Ascending aorta (tissue), 2 donors: ENCODE data around the gene C2CD3. TPM values are rescaled to one million over a fixed set of nuclear protein-coding genes. Genes with fewer than 3 reads are reported as not detected.

Source experiments
- DNase-seq, 2 donors: peaks; one replicate each; pipeline ENCODE4 v3.0.0-alpha.2; 2019; ENCODE audit warnings: low spot score in 2 of 2
- H3K27ac ChIP-seq, 2 donors: fragments of 200-600 bp; sonication (generic); one replicate each; pipeline ENCODE4 v1.5.1; 2016 to 2017; ENCODE audit warnings: mild to moderate bottlenecking in 1 of 2
- H3K27me3 ChIP-seq: fragments of 200-600 bp; sonication (generic); one replicate; pipeline ENCODE4 v1.5.1; 2017
- H3K36me3 ChIP-seq, 2 donors: fragments of 200-600 bp; sonication (generic); one replicate each; pipeline ENCODE4 v1.5.1; 2016
- H3K4me1 ChIP-seq, 2 donors: fragments of 200-600 bp; sonication (generic); one replicate each; pipeline ENCODE4 v1.5.1; 2016 to 2017; ENCODE audit warnings: mild to moderate bottlenecking in 1 of 2
- H3K4me3 ChIP-seq, 2 donors: fragments of 200-600 bp; sonication (generic); one replicate each; pipeline ENCODE4 v1.5.1; 2016 to 2017; ENCODE audit warnings: mild to moderate bottlenecking in 1 of 2
- H3K9me3 ChIP-seq, 2 donors: fragments of 200-600 bp; sonication (generic); one replicate each; pipeline ENCODE4 v1.5.1; 2016
- intact Hi-C: fragments of 100-400 bp; cut with DNase I; formaldehyde crosslinking; loops from one replicate; pipeline ENCODE4 v1.15.1; 2023
- total RNA-seq: library from RNA; depleted of rRNA; stranded (reverse); fragments of >200 nt; gene quantifications from one replicate; pipeline ENCODE4 v1.1.0, GENCODE V29; 2016
- TF ChIP-seq, protein P1 (sequence below), 3 experiments: fragments of 200-600 bp in 2 of 3; fragments of 450-650 bp in 1 of 3; sonication (generic) in 2 of 3; IDR thresholded peaks; one replicate each; pipeline ENCODE4 v1.5.1; 2016 to 2019; ENCODE audit warnings: antibody characterized with exemption in 3 of 3, mild to moderate bottlenecking in 1 of 3, moderate library complexity in 1 of 3

The C2CD3 gene
- total RNA-seq, 1 donor from 2014 or later: 11.4 TPM

DNA sequence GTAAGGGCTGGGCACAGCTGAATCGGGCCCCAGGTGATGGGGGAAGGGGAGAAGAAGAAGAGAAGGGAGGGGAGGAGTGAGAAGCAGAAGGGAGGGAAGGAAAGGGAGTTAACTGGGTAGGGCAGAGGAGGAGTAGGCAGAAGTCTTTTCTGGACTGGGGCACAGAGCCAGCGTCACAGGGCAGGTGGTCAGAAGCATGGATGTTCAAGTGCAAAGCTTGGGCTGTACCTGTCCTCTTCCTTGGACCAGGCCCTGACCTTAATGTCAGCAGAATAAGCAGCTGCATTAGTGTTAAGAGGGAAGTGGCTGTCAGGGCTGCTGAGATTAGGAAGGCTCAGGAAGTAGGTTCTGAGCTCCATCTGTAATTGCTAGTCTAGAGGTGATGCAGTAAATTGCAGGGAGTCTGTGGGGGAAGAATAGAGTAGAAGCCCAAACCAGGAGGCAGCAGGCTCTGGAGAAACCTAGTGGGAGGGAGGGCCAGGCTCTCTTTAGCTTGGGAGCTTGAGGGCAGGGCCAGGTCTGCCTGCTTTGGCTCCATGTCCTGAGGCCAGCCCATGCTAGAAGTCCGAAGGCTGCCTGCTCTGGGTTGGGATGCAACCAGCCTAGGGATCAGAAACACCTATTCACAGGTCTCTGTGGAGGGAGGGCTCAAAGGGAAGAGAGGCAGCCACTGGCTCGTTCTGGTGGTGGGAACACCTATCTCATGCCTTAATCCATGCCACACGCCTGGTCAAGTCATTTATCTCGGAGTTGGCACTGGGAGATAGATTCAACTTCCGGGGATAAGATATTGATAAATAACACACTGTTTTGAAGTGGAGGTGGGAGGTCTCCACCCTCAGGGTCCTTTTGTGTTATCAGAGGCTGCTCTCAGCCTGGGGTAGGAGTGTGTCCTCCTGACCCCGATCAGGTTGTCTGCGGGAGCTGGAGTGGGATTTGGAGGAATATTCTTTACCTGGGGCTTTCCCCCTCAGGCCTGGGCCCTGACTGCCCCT, 160.2 kb downstream of the C2CD3 start:
- peaks cover 5 to 6% of the 10 kb centered on the region in 2 donors for H3K36me3 ChIP-seq
- H3K27me3 ChIP-seq: no peaks in the 10 kb centered on the region
- H3K27ac ChIP-seq: no peak overlapping the region
- no peaks in the 10 kb centered on the region for H3K9me3 ChIP-seq
- no peak for DNase-seq
- no peaks in the 10 kb centered on the region for H3K4me1 ChIP-seq
- intact Hi-C loops: no loop called here
- TF ChIP-seq, protein P1, sequence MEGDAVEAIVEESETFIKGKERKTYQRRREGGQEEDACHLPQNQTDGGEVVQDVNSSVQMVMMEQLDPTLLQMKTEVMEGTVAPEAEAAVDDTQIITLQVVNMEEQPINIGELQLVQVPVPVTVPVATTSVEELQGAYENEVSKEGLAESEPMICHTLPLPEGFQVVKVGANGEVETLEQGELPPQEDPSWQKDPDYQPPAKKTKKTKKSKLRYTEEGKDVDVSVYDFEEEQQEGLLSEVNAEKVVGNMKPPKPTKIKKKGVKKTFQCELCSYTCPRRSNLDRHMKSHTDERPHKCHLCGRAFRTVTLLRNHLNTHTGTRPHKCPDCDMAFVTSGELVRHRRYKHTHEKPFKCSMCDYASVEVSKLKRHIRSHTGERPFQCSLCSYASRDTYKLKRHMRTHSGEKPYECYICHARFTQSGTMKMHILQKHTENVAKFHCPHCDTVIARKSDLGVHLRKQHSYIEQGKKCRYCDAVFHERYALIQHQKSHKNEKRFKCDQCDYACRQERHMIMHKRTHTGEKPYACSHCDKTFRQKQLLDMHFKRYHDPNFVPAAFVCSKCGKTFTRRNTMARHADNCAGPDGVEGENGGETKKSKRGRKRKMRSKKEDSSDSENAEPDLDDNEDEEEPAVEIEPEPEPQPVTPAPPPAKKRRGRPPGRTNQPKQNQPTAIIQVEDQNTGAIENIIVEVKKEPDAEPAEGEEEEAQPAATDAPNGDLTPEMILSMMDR (IDR thresholded peaks at IDR 0.05): no peak
- H3K4me3 ChIP-seq: no peak overlapping the region

DNA sequence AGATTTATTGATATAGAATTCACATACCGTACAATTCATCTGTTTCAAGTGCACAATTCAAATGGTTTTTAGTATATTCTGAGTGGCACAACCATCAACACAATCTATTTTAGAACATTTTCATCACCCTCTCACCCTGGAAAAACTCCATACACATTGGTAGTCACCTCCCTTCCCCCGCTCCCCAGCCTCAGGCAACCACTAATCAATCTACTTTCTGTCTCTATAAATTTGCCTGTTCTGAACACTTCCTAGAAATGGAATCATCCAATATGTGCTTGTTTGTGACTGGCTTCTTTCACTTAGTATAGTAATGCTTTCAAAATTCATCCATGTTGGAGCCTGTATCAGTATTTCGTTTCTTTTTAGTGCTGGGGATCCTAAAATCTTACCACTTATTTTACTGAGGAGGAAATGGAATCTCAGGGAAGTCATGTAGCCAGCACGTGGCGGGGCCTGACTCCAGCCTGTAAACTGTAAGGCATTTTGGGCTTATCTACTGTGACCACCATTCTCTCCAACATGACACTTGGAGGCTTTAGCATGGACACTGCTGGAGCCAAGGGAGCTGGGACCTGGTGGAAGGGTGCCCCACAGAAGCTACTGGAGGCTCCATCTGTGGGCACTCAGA, 161.0 kb downstream of the C2CD3 start:
- H3K9me3 ChIP-seq: no peaks in the 10 kb centered on the region
- H3K27me3 ChIP-seq: no peaks in the 10 kb centered on the region
- no peak overlapping the region for H3K27ac ChIP-seq
- no peaks in the 10 kb centered on the region for H3K4me1 ChIP-seq
- intact Hi-C loops: no loop called here
- H3K4me3 ChIP-seq: no peak overlapping the region
- DNase-seq: no peak
- H3K36me3 ChIP-seq: peaks cover 5 to 6% of the 10 kb centered on the region in 2 donors
- TF ChIP-seq, protein P1 (IDR thresholded peaks at IDR 0.05): no peak

DNA sequence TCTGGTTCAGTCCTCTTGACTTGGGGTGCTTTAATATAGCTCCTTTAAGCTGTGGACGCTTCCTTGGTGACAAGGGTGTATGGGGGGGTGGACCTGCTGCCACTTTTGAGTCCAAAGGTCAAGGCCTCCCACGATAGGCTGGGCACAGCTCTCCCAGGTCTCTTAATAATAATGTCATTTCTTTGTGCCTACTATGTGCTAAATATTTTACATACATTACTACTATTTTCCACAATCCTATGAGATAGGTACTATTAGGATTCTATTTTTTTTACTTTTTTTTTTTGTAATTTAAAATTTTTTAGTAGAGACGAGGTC, 161.6 kb downstream of the C2CD3 start:
- no peak overlapping the region for H3K4me3 ChIP-seq
- peaks cover 5 to 7% of the 10 kb centered on the region in 2 donors for H3K36me3 ChIP-seq
- intact Hi-C loops: no loop called here
- no peaks in the 10 kb centered on the region for H3K27me3 ChIP-seq
- TF ChIP-seq, protein P1 (IDR thresholded peaks at IDR 0.05): no peak
- H3K9me3 ChIP-seq: no peaks in the 10 kb centered on the region
- H3K4me1 ChIP-seq: no peaks in the 10 kb centered on the region
- no peak for DNase-seq
- H3K27ac ChIP-seq: no peak overlapping the region

DNA sequence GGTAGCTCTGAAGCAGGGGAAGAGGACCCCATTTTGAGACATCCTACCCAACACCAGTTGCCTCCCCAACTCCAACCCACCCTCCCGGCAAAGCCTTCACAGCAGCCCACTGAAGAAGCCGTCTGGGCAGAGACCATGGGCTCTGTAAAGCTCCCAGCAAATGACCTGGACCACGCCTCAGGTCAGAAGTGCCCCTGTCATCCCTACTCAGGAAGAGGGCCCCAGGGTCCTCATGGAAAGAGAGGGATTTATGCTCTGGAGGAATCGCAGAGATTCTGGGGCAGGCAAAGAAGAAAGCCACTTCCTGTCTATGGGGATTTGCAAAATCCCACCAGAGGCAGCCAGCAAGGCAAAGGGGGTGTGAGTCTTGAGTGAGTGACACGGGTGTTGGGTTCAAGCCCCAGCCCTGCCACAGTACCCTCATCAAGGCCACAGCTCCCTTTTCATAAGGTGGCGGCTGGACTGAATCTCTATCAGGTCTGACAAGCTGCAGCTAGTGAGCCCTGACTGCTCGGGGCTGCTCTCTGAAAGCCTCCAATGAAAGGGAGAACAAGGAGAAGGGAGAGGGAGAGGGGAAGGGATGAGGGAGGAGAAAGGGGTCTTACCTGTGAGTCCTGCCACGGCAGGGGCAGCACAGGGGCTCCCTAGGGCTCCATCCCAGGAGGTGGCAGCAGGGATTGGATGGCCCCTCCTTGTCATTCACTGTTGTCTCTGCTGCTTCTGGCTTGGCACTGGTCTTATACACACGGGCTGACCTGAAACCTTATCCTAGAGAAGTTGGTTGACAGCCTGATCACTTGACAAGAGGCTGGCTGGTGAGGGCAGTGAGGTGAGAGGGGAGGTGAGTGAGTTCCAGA, 162.2 kb downstream of the C2CD3 start, which contains the start of gene UCP3:
Gene UCP3 (minus strand): TSS at position 713 of the 857 bp plus-strand sequence. CDS start 2,043 bp downstream, outside the sequence.
- DNase-seq: no peak

More for the DNA sequence above, 162.2 kb downstream of the C2CD3 start, which contains the start of gene UCP3:
- Histone ChIP-seq H3K27me3 (no peaks in the 10 kb centered on the region), H3K9me3 (no peaks in the 10 kb centered on the region), H3K27ac (no peak within 1 kb of the TSS), H3K36me3 (peaks cover 5 to 7% of the 10 kb centered on the region in 2 donors), H3K4me1 (no peaks in the 10 kb centered on the region), H3K4me3 (no peak within 1 kb of the TSS)
- TF ChIP-seq, protein P1 (IDR thresholded peaks at IDR 0.05): no peak
- intact Hi-C loops: no loop called here
